LNCaP clone FGC (cell line): Measurements from ENCODE around the gene POC1B.
A peak's percentile ranks its signal among the peaks of the same experiment; 100 is the strongest.

ENCODE experiments used
- DNase-seq: peaks from one replicate; pipeline ENCODE4 v3.0.0-alpha.2; 2011; ENCODE audit warnings: low read depth
- H3K4me3 ChIP-seq: 2 replicates; pipeline ENCODE4 v1.5.1; 2011; ENCODE audit warnings: mild to moderate bottlenecking, low read depth, low read length, control low read depth
- TF ChIP-seq, protein P1 (sequence below): IDR thresholded peaks from 2 replicates; pipeline ENCODE4 v1.5.1; 2012; ENCODE audit warnings: mild to moderate bottlenecking; ENCODE audit not compliant: control insufficient read depth, insufficient read depth; ENCODE audit errors: extremely low read depth

Gene POC1B

GRCh38 chr12:89547101-89547500 lies 21.3 kb upstream of the POC1B start:
- DNase-seq, result no peak
- H3K4me3 ChIP-seq, result no peak overlapping the region
- TF ChIP-seq, protein P1, sequence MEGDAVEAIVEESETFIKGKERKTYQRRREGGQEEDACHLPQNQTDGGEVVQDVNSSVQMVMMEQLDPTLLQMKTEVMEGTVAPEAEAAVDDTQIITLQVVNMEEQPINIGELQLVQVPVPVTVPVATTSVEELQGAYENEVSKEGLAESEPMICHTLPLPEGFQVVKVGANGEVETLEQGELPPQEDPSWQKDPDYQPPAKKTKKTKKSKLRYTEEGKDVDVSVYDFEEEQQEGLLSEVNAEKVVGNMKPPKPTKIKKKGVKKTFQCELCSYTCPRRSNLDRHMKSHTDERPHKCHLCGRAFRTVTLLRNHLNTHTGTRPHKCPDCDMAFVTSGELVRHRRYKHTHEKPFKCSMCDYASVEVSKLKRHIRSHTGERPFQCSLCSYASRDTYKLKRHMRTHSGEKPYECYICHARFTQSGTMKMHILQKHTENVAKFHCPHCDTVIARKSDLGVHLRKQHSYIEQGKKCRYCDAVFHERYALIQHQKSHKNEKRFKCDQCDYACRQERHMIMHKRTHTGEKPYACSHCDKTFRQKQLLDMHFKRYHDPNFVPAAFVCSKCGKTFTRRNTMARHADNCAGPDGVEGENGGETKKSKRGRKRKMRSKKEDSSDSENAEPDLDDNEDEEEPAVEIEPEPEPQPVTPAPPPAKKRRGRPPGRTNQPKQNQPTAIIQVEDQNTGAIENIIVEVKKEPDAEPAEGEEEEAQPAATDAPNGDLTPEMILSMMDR, result no peak

- DNase-seq, result no peak
- TF ChIP-seq, protein P1, result no peak
- no peak overlapping the region for H3K4me3 ChIP-seq
These were observed 20.3 kb upstream of the POC1B start for GRCh38 chr12:89546151-89546550.

DNA sequence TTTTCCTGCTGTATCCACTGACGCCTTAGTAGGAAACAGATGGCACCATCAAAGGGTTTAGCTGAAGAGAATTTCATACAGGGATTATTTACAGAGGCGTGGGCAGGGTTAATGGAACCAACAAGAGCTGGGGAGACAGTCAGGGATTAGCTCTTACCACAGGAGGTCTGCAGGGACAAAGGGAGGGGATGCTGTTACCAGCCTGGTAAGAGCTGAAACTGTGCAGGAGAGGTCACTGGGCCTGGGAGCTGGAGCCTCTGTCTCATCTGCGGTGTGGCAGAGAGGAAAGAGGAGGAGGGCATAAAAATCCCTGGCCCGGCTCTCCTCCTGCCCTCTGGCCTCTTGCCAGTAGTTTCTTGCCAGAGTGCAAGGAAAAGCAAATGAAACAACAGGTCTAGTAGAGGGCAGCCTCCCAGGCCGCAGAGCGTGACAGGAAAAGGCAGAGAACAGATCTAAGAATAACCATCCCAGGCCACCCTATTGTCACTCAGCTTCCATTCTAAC lies 18.9 kb upstream of the POC1B start:
- no peak overlapping the region for H3K4me3 ChIP-seq
- TF ChIP-seq, protein P1, result no peak
- DNase-seq, result peak; percentile 46

DNA sequence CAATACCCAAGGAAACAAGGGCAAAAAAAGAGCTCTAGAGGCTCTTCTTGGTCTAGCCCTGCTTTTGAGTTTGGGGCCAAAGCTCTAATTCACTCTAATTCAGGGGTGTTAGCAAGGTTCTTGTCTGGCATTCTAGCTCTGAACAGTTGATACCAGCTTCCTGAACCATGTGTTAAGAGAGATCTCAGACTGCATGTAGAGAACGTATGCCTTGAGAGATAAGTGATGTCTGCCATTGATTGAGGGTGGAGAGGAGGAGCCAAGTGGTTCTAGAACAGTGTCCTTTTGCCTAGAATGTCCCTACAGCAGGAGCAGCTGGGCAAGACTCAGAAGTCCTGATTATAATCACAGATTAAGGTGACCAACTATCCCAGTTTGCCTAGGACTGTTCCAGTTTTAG lies 18.2 kb upstream of the POC1B start:
- TF ChIP-seq, protein P1, result no peak

DNA sequence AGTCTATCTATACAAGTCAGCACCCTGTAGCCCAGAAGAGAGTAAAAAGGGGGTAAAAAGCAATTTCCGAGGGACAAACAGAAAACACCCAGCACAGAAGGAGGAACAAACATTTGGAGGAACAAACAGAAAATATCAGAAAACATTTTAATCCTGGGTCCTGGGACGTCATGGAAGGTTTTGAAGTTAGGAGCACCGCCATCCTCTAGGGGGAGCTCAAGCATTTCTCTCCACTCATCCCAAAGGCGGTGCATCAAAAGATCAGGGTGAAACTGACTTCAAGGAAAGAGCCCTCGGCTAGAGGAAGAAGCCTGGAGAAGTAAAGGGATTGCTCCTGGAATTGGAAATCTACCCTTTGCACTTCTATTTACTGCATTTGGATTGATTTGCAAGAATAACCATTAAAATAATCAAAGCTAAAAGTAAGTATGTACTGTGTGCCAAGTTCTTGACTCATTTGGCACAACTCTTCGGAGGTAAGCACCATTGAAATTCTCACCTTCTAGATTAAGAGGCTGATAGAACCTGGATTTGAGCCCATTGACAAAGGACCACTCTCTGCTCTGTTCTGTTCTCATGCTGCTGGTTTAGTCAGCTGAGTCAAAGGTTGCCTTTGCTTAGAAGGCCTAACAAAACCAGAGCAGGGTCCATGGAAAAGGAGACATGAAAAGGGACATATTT lies 17.2 kb upstream of the POC1B start:
- no peak overlapping the region for H3K4me3 ChIP-seq
- TF ChIP-seq, protein P1, result peak; percentile 89

More for the DNA sequence above, 18.2 kb upstream of the POC1B start:
- DNase-seq, result no peak
- H3K4me3 ChIP-seq, result no peak overlapping the region

DNA sequence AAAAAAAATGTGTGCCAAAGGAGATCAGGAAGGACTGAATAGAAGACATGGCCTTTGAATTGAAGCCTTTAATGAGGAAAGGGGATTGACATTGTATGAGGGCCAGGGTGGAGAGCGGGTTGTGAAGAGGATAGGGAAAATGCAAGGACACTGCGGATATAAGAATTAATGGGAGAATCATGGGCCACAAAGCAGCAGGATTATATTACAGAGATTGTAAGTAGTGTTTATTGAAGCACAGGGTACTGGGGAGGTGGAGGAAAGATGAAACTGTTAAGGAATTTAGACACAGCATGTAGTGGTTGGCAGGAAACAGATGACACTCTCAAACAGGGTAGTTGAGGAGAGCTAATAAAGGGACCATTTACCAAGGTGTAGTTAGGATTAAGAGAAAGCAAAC lies 16.4 kb upstream of the POC1B start:
- no peak overlapping the region for H3K4me3 ChIP-seq
- DNase-seq, result no peak
- TF ChIP-seq, protein P1, result no peak

More for the DNA sequence above, 17.2 kb upstream of the POC1B start:
- peak; percentile 70 for DNase-seq

DNA sequence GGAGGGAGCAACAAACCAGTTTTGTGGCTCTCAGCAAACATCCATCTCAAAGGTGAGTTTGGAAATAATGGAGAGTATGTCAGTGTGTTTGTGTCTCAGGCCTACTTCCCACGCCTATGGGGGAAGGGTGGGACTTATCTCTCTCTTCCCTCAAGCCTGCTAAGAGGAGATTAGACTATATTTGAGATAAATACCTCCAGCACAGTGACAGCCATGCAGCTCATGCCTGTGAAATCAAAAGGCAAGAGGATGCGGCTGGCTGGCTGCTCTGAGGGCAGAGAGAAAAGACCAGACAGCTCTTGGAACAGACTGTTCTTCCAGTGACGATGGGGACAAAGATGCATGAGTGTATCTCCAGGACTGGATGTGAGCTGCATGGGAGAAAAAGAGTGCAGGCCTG lies 14.7 kb upstream of the POC1B start:
- no peak for DNase-seq
- no peak overlapping the region for H3K4me3 ChIP-seq
- TF ChIP-seq, protein P1, result no peak
